GM18858 (cell line): Measurements from ENCODE around the gene RHCE.
"Not testable (repeated sequence)": the region's sequence is repeated elsewhere in the genome, so short reads cannot be mapped to it uniquely, and the experiment has no call there.

ENCODE experiments used
- ATAC-seq: cut with Tn5 transposase; IDR thresholded peaks from one replicate; pipeline ENCODE4 v1.9.1; 2021; ENCODE audit not compliant: unreplicated experiment

RHCE gene

DNA sequence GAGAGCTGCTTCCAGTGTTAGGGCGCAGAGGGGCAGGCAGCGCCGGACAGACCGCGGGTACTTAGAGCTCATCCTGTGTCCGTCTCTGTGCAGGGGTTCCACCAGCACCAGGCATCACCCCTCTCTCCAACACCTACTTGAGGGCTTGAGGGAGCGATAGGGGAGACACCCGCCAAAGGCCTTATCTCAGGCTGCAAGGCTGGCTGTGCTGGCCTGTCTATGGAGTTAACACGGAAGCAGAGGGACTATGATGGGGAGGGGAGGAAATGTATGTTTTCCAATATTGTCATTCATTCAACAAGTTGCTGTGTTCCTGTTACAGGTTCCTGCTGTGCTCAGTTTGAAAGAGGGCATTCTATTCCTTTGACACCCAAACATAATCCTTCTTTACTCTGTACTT lies at the start of gene RHCE:
RHCE (minus strand) TSS at position 111 of the 400 bp plus-strand sequence; CDS start at position 72, 39 bp downstream.
- ATAC-seq: not testable (repeated sequence)

- ATAC-seq: no peak
Measured at GRCh38 chr1:25469177-25469576, 48.6 kb upstream of the RHCE start.

GRCh38 chr1:25468033-25468432 lies 47.4 kb upstream of the RHCE start:
- no peak for ATAC-seq

GRCh38 chr1:25467616-25468015 lies 47.0 kb upstream of the RHCE start:
- no peak for ATAC-seq

- no peak for ATAC-seq
Measured at GRCh38 chr1:25467193-25467592, 46.6 kb upstream of the RHCE start.

- ATAC-seq: no peak
Measured at GRCh38 chr1:25462732-25463131, 42.1 kb upstream of the RHCE start.

DNA sequence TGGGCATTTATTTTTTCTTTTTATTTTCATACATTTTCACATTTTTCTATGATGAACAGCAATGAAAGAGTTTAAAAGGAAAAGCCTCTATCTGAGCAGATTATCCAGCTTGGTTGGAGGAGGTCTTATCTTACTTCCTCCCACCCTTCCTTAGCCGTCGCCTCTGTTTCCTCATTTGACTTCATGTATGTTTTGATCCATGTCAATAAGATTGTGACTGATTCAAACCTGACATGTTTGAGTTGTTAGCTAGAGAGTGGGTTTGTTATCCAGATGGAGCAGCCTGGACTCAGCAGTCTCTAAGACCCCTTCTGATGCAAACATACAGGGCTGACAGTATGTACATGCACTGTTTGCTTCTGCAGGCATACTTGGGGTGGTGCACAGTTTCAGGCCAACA lies 41.2 kb upstream of the RHCE start:
- no peak for ATAC-seq

DNA sequence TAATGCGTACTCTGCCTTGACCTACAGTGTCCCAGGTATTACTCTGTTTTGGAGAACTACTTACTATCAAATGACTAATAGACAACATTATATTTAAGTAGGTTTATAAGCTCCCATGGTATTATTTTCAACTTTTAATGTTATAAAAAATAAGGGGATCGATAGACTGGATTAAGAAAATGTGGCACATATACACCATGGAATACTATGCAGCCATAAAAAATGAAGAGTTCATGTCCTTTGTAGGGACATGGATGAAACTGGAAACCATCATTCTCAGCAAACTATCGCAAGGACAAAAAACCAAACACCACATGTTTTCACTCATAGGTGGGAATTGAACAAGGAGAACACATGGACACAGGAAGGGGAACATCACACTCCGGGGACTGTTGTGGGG lies 40.2 kb upstream of the RHCE start:
- not testable (repeated sequence) for ATAC-seq

DNA sequence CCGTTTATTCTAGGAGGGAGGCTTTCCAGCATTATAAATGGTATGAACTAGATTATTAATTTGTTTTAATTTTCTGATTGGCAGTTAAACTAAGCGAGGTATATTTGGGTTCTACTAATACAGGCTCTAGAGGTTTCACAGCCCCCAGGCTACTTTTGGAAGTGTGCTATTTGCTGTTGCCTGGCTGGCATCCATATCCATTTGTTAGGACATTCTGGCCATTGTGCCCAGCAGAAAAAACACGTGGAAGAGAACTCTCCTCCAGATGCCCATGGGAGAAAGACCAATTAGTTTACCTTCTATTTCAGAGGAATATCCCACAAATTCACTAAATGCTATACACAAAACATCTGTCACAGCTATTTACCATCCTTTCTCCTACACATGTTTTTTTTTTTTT lies 39.4 kb upstream of the RHCE start:
- no peak for ATAC-seq

DNA sequence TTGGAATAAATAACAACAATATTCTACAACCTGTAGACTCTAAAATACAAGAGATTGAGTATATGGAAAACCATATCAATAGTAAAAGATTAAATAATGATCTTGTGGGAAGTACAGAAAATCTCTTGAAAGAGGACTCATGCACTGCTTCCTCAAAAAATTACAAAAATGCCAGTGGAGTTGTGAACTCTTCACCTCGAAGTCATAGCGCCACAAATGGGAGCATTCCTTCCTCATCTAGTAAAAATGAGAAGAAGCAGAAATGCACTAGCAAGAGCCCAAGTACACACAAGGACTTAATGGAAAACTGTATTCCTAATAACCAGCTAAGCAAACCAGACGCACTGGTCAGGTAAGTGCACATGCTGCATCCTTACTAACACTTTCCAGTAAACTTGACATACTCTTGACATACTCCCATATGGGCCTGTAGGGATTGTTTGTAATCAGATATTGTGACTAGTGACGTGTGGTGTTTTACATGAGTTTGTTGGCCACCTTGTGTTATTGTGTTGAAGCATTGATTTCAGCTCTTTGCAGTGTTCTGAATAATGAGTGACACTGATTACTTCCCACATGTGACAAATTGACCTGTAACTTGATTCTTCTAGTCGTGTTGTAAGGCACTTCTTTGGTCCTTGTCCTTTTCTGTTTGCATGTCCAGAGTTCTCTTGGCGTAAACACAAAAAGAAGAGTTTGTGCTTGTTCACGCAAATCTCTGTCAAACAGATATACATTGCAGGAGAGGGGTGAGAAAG lies 38.1 kb upstream of the RHCE start:
- ATAC-seq: no peak

DNA sequence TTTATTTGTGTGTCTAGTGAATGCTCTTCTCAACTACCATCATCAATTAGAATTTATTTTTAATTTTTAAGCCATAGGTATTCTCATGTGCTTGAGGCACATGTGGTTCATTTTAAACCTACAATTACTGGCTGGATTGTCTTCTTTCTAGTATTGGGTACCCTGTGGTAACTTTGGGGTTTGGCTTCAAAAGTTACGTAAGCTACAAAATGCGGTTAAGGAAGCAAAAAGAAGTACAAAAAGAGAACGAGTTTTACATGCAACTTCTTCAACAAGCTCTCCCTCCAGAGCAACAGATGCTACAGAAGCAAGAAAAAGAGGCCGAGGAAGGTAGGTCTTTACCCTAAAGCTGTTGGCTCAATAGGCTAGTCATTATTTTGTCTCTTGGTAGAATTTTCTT lies 35.9 kb upstream of the RHCE start:
- no peak for ATAC-seq

GRCh38 chr1:25451908-25452307 lies 31.3 kb upstream of the RHCE start:
- ATAC-seq: no peak

DNA sequence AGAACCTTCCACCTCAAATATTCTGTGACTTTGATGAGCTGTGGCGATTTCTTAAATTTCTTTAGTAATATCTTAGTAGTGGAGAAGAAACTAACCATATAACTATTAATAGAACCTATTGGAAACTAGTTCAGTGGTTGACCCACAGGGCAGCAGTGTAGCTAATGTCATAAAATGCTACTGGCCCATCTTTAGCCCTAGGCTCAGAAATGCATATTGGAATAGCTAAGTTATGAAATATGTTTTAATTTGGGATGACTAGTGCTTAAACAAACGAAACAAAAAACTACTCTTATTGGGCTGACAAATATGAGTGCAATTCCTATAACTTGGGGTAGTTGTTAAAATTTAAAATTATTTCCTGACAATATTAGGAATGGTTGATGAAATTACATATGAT lies 30.3 kb upstream of the RHCE start:
- no peak for ATAC-seq

DNA sequence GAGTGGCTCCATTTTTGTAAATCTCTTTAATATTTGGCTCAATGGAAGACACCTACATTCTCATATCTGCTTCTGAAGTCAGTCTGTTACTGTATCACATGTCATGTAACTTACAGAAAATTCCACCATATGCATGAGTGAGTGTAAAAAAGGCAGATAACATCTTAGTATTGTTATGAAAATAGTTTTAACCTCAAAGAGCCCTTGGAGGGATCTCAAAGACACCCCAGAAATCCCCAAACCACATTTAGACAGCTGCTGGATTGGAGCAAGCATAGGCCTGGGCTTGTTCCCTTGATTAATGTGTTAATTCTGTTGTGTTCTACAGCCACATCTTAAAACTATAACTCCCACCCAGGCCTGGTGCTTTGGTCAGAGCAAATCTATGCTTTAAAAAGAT lies 26.9 kb upstream of the RHCE start:
- ATAC-seq: peak; percentile 77

- no peak for ATAC-seq
Measured at GRCh38 chr1:25445993-25446538, 25.4 kb upstream of the RHCE start.

DNA sequence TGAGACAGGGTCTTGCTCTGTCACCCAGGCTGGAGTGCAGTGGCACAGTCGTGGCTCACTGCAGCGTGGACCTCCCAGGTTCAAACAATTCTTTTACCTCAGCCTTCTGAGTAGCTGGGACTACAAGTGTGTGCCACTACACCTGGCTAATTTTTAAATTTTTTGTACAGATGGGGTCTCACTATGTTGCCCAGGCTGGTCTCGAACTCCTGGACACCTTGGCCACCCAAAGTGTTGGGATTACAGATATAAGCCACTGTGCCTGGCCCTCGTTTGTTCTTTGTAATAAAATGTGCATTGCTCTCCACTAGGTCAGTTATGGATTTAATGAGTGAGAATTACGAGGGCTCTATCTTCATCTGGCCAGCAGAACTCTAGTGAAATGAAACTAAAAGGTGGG lies 24.0 kb upstream of the RHCE start:
- not testable (repeated sequence) for ATAC-seq

DNA sequence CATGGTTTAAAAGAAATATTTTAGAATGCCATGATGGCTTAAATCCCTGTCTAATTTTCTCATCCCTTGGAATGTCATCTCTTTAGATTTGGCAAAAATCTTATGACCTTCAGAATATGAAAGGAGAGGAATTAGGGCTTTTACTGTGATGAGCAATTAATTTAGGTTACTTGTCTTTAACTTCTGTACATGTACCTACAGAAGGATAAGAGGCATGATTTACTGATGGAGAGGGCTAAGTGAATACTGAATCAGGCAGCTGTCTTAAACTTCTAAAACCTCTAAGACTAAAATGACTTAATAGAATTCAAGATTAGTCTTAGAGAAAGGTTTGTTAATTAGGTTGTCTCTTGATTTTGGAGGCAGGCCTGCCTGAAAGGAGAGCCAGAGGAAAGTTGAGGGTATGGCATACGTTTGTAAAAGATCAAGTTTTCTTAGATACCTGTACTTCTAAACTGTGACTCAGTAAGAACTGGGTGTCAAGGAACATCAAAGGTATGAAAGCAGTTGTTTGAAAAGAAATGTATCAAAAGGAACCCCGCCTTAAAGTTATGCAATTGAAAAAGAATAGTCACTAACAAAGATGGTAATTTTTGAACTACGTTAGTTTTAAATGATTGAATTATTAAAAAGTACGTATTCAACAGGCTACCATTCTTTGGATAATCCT lies 22.5 kb upstream of the RHCE start:
- ATAC-seq: no peak

DNA sequence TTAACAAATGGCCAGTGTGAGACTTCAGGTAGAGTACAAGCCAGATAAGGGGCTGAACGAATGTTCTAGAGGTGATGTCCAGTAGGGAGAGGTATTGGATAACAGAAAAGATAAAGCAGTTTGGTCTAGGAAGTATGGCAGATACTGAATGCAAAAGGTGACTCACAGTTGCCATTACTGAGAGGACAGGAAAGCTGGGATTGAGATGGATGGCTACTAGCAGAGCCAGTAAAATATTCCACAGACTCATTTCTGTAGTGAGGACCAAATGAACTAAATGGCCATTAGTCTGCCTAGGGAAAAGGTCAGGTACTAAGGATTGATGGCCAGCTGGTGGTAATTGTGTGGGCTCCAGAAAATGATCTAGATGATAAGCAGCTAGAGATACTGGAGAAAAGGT lies 21.6 kb upstream of the RHCE start:
- ATAC-seq: no peak

DNA sequence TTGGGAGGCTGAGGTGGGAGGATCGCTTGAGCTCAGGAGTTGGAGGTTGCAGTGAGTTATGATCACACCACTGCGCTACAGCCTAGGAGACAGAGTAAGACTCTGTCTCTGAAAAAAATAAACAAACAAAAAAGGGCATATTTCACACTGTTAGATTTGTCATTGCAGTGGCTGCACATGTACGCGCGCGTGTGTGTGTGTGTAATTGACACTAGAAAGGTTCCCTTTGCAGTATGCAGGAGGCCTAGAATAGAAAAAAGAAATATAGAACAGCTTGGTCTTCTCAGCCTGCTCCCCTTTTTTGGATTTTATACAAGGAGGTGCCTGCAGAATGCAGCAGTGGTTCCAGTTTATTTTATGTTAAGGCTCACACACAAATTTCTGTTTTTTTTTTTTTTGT lies 18.7 kb upstream of the RHCE start:
- no peak for ATAC-seq

- ATAC-seq: no peak
Measured at GRCh38 chr1:25437672-25438071, 17.0 kb upstream of the RHCE start.

GRCh38 chr1:25435397-25436108 lies 14.9 kb upstream of the RHCE start:
- no peak for ATAC-seq
